Panc1 (cell line): ENCODE results near the gene OR2T8.

Experiments
- POLR2AphosphoS5 ChIP-seq: IDR thresholded peaks from 2 replicates; pipeline ENCODE4 v1.6.1; 2012; ENCODE audit warnings: mild to moderate bottlenecking, low read depth, low read length, moderate library complexity
- TCF7L2 ChIP-seq: IDR thresholded peaks from 2 replicates; pipeline ENCODE4 v1.6.1; 2011; ENCODE audit warnings: mild to moderate bottlenecking, low read depth, low read length, inconsistent platforms
- TF ChIP-seq, protein P1 (sequence below): fragments of 450-650 bp; IDR thresholded peaks from 2 replicates; pipeline ENCODE4 v1.5.1; 2017; ENCODE audit warnings: mild to moderate bottlenecking
- TF ChIP-seq, protein P2 (sequence below), 2 experiments: IDR thresholded peaks; 2 replicates each; pipeline ENCODE4 v1.6.1; 2011 to 2012; ENCODE audit warnings: low read depth in 2 of 2, control low read depth in 1 of 2, low read length in 1 of 2, mild to moderate bottlenecking in 1 of 2, moderate library complexity in 1 of 2; ENCODE audit not compliant: insufficient read depth in 1 of 2

DNA sequence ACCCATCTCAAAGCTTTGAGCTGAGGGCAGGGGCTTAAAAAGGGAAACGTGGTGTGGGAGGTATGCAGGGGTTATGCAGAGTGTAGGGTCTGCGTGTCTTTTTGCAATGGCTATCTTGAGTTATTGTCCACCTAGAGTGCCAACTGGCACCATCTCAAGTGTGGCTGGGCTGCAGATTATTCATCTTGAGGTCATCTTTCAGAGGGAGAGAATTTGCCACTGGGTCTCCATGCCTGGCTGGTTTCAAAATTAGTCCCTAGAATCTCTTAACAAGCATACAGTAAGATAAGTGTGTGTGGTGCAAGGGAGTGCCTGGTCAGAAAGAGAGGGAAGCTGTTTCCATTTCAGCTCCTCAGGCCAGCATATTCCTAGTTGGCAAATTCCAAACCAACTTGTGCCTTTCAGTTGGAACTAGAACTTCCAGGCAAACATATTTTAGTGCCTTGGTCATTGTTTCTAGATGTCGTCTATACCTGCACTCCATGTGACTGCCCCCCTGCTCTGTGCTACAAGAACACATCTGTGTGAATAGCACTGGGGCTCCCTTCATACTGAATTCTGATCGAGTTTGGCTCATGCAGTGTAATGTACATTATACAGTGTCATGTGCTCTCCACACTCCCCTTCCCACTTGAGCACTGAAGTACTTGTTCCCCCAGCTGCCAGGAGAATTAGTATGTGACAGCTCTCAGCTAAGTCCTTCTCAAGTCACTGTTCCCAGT lies 5.0 kb upstream of the OR2T8 start:
- TF ChIP-seq, protein P1, sequence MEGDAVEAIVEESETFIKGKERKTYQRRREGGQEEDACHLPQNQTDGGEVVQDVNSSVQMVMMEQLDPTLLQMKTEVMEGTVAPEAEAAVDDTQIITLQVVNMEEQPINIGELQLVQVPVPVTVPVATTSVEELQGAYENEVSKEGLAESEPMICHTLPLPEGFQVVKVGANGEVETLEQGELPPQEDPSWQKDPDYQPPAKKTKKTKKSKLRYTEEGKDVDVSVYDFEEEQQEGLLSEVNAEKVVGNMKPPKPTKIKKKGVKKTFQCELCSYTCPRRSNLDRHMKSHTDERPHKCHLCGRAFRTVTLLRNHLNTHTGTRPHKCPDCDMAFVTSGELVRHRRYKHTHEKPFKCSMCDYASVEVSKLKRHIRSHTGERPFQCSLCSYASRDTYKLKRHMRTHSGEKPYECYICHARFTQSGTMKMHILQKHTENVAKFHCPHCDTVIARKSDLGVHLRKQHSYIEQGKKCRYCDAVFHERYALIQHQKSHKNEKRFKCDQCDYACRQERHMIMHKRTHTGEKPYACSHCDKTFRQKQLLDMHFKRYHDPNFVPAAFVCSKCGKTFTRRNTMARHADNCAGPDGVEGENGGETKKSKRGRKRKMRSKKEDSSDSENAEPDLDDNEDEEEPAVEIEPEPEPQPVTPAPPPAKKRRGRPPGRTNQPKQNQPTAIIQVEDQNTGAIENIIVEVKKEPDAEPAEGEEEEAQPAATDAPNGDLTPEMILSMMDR: no peak
- TF ChIP-seq, protein P2, sequence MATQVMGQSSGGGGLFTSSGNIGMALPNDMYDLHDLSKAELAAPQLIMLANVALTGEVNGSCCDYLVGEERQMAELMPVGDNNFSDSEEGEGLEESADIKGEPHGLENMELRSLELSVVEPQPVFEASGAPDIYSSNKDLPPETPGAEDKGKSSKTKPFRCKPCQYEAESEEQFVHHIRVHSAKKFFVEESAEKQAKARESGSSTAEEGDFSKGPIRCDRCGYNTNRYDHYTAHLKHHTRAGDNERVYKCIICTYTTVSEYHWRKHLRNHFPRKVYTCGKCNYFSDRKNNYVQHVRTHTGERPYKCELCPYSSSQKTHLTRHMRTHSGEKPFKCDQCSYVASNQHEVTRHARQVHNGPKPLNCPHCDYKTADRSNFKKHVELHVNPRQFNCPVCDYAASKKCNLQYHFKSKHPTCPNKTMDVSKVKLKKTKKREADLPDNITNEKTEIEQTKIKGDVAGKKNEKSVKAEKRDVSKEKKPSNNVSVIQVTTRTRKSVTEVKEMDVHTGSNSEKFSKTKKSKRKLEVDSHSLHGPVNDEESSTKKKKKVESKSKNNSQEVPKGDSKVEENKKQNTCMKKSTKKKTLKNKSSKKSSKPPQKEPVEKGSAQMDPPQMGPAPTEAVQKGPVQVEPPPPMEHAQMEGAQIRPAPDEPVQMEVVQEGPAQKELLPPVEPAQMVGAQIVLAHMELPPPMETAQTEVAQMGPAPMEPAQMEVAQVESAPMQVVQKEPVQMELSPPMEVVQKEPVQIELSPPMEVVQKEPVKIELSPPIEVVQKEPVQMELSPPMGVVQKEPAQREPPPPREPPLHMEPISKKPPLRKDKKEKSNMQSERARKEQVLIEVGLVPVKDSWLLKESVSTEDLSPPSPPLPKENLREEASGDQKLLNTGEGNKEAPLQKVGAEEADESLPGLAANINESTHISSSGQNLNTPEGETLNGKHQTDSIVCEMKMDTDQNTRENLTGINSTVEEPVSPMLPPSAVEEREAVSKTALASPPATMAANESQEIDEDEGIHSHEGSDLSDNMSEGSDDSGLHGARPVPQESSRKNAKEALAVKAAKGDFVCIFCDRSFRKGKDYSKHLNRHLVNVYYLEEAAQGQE (IDR thresholded peaks at IDR 0.05; ENCODE audit: insufficient read depth in 1 of 2, low read depth in 2 of 2, low read length in 1 of 2): no peak
- TF ChIP-seq POLR2AphosphoS5 (no peak), TCF7L2 (no peak)
